ENCODE measurements around the gene INSL3.

INSL3 gene

DNA sequence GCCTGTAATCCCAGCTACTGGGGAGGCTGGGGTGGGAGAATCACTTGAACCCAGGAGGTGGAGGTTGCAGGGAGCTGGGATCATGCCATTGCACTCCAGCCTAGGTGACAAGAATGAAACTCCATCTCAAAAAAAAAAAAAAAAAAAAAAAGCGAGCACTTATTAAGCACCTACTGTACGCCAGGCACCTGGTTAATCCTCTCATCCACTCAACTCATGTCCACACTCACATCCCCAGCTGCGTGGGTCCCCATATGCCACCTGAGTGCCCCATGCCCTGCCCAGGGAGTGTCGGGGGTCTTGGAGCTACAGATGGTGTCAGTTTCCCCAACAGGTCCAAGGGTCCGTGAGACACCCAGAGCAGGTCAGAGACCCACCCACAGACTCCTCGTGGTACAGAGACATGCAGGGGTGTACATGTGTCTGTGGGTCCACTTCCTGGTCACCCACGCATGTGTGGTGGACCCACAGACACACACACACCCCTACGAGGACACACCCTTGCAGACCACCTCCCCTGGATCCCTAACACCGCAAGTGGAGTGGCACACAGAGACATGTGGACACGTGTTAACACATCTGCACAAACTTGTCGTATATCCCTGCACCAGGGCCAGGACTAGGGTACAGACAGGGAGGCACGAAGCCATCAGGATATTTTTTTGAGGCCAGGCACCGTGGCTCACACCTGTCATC, 3.5 kb downstream of the INSL3 start:
- Histone ChIP-seq H3K9ac (ENCODE audit: low read length in 5 of 5) (no peak overlapping the region), H3K4me1 (ENCODE audit: control insufficient read depth in 5 of 5, insufficient read depth in 5 of 5, low read length in 5 of 5) (no peaks in the 10 kb centered on the region), H3K27me3 (ENCODE audit: control insufficient read depth in 5 of 5, insufficient read depth in 4 of 5, low read length in 5 of 5) (peaks cover 0 to 5% (median 0%) of the 10 kb centered on the region in 5 donors), H3K4me3 (ENCODE audit: low read depth in 1 of 5, low read length in 5 of 5) (no peak overlapping the region), H3K9me3 (ENCODE audit: control insufficient read depth in 5 of 5, low read length in 5 of 5) (no peaks in the 10 kb centered on the region), H3K36me3 (ENCODE audit: control insufficient read depth in 5 of 5, insufficient read depth in 5 of 5, low read length in 5 of 5) (no peaks in the 10 kb centered on the region), H3K27ac (ENCODE audit: low read depth, low read length) (no peak overlapping the region)

- H3K36me3 ChIP-seq (ENCODE audit: control insufficient read depth in 5 of 5, insufficient read depth in 5 of 5, low read length in 5 of 5), result no peaks in the 10 kb centered on the region
- no peak overlapping the region for H3K4me3 ChIP-seq (ENCODE audit: low read depth in 1 of 5, low read length in 5 of 5)
- H3K9me3 ChIP-seq (ENCODE audit: control insufficient read depth in 5 of 5, low read length in 5 of 5), result peaks cover 0 to 13% (median 6%) of the 10 kb centered on the region in 5 donors
- peaks cover 8 to 13% (median 12%) of the 10 kb centered on the region in 5 donors for H3K27me3 ChIP-seq (ENCODE audit: control insufficient read depth in 5 of 5, insufficient read depth in 4 of 5, low read length in 5 of 5)
- H3K27ac ChIP-seq (ENCODE audit: low read depth, low read length), result no peak overlapping the region
- no peaks in the 10 kb centered on the region for H3K4me1 ChIP-seq (ENCODE audit: control insufficient read depth in 5 of 5, insufficient read depth in 5 of 5, low read length in 5 of 5)
- no peak overlapping the region for H3K9ac ChIP-seq (ENCODE audit: low read length in 5 of 5)
Observed at GRCh38 chr19:17812099-17812498, 9.2 kb downstream of the INSL3 start.

GRCh38 chr19:17811681-17812080, 9.6 kb downstream of the INSL3 start:
- Histone ChIP-seq H3K4me3 (ENCODE audit: low read depth in 1 of 5, low read length in 5 of 5) (no peak overlapping the region), H3K4me1 (ENCODE audit: control insufficient read depth in 5 of 5, insufficient read depth in 5 of 5, low read length in 5 of 5) (no peaks in the 10 kb centered on the region), H3K36me3 (ENCODE audit: control insufficient read depth in 5 of 5, insufficient read depth in 5 of 5, low read length in 5 of 5) (no peaks in the 10 kb centered on the region), H3K9me3 (ENCODE audit: control insufficient read depth in 5 of 5, low read length in 5 of 5) (peaks cover 0 to 13% (median 6%) of the 10 kb centered on the region in 5 donors), H3K9ac (ENCODE audit: low read length in 5 of 5) (no peak overlapping the region), H3K27ac (ENCODE audit: low read depth, low read length) (no peak overlapping the region), H3K27me3 (ENCODE audit: control insufficient read depth in 5 of 5, insufficient read depth in 4 of 5, low read length in 5 of 5) (peaks cover 8 to 13% (median 12%) of the 10 kb centered on the region in 5 donors)

DNA sequence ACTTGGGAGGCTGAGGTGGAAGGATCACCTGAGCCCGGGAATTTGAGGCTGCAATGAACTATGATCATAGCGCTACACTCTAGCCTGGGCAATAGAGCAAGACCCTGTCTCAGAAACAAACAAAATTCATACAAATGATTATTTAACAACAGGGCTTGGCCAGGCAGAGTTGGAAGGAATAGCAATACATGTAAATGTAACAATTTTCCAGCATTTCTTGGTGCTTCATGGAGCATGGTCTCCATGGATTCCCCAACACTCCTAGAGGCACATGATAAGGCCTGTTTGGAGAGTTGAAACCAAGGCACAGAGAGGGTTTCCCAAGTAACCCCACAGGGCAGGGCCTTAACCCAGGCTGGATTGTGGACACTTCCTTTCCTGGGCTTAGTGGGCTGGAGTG, 10.2 kb downstream of the INSL3 start:
- H3K9me3 ChIP-seq (ENCODE audit: control insufficient read depth in 5 of 5, low read length in 5 of 5), result peaks cover 0 to 13% (median 6%) of the 10 kb centered on the region in 5 donors
- H3K27ac ChIP-seq (ENCODE audit: low read depth, low read length), result no peak overlapping the region
- no peak overlapping the region for H3K9ac ChIP-seq (ENCODE audit: low read length in 5 of 5)
- no peaks in the 10 kb centered on the region for H3K36me3 ChIP-seq (ENCODE audit: control insufficient read depth in 5 of 5, insufficient read depth in 5 of 5, low read length in 5 of 5)
- H3K4me3 ChIP-seq (ENCODE audit: low read depth in 1 of 5, low read length in 5 of 5), result no peak overlapping the region
- no peaks in the 10 kb centered on the region for H3K4me1 ChIP-seq (ENCODE audit: control insufficient read depth in 5 of 5, insufficient read depth in 5 of 5, low read length in 5 of 5)
- peaks cover 8 to 13% (median 9%) of the 10 kb centered on the region in 5 donors for H3K27me3 ChIP-seq (ENCODE audit: control insufficient read depth in 5 of 5, insufficient read depth in 4 of 5, low read length in 5 of 5)

GRCh38 chr19:17807731-17808316, 13.5 kb downstream of the INSL3 start:
- peaks cover 0 to 13% (median 6%) of the 10 kb centered on the region in 5 donors for H3K9me3 ChIP-seq (ENCODE audit: control insufficient read depth in 5 of 5, low read length in 5 of 5)
- no peak overlapping the region for H3K9ac ChIP-seq (ENCODE audit: low read length in 5 of 5)
- no peak overlapping the region for H3K4me3 ChIP-seq (ENCODE audit: low read depth in 1 of 5, low read length in 5 of 5)

DNA sequence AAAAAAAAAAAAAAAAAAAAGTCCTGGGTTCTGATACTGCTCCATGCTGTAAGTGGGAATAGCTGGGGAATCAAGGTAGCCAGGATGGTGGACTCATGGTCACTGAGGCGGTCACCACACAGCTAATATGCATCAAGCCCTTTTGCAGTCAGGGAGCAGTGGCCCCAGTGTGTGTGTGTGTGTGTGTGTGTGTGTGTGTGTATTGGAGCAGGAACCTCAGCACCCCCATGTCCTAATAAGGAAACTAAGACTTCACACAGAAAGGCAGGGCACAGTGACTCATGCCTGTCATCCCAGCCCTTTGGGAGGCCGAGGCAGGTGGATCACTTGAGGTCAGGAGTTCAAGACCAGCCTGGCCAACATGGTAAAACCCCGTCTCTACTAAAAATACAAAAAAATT, 14.4 kb downstream of the INSL3 start:
- Histone ChIP-seq H3K9me3 (ENCODE audit: control insufficient read depth in 5 of 5, low read length in 5 of 5) (peaks cover 0 to 11% (median 6%) of the 10 kb centered on the region in 5 donors), H3K27ac (ENCODE audit: low read depth, low read length) (no peak overlapping the region), H3K36me3 (ENCODE audit: control insufficient read depth in 5 of 5, insufficient read depth in 5 of 5, low read length in 5 of 5) (no peaks in the 10 kb centered on the region), H3K27me3 (ENCODE audit: control insufficient read depth in 5 of 5, insufficient read depth in 4 of 5, low read length in 5 of 5) (peaks cover 4 to 13% (median 9%) of the 10 kb centered on the region in 5 donors), H3K4me1 (ENCODE audit: control insufficient read depth in 5 of 5, insufficient read depth in 5 of 5, low read length in 5 of 5) (no peaks in the 10 kb centered on the region), H3K9ac (ENCODE audit: low read length in 5 of 5) (no peak overlapping the region), H3K4me3 (ENCODE audit: low read depth in 1 of 5, low read length in 5 of 5) (no peak overlapping the region)

More at GRCh38 chr19:17807731-17808316, 13.5 kb downstream of the INSL3 start:
- Histone ChIP-seq H3K27ac (ENCODE audit: low read depth, low read length) (no peak overlapping the region), H3K27me3 (ENCODE audit: control insufficient read depth in 5 of 5, insufficient read depth in 4 of 5, low read length in 5 of 5) (peaks cover 8 to 13% (median 9%) of the 10 kb centered on the region in 5 donors), H3K36me3 (ENCODE audit: control insufficient read depth in 5 of 5, insufficient read depth in 5 of 5, low read length in 5 of 5) (no peaks in the 10 kb centered on the region), H3K4me1 (ENCODE audit: control insufficient read depth in 5 of 5, insufficient read depth in 5 of 5, low read length in 5 of 5) (no peaks in the 10 kb centered on the region)

DNA sequence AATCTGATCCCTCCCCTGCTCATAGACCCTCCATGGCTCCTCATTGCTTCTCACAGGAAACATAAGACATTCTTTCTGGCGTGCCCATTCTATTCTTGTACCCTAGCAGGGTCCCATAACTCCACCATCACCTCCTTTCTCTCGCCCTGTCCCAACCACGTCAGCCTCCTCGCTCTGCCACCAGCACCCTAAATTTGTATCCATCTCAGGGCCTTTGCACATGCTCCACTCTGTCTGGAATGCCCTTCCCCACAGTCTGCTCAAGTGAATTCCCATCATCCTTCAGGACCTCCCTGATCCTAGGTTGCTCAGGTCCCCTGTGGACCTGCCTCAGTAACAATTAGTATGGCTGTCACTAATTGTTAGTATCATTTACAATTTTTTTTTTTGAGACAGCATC, 15.9 kb downstream of the INSL3 start:
- H3K4me3 ChIP-seq (ENCODE audit: low read depth in 1 of 5, low read length in 5 of 5), result no peak overlapping the region
- no peak overlapping the region for H3K27ac ChIP-seq (ENCODE audit: low read depth, low read length)
- no peaks in the 10 kb centered on the region for H3K36me3 ChIP-seq (ENCODE audit: control insufficient read depth in 5 of 5, insufficient read depth in 5 of 5, low read length in 5 of 5)
- no peaks in the 10 kb centered on the region for H3K9me3 ChIP-seq (ENCODE audit: control insufficient read depth in 5 of 5, low read length in 5 of 5)
- H3K4me1 ChIP-seq (ENCODE audit: control insufficient read depth in 5 of 5, insufficient read depth in 5 of 5, low read length in 5 of 5), result no peaks in the 10 kb centered on the region
- H3K27me3 ChIP-seq (ENCODE audit: control insufficient read depth in 5 of 5, insufficient read depth in 4 of 5, low read length in 5 of 5), result peaks cover 4 to 13% (median 9%) of the 10 kb centered on the region in 5 donors
- no peak overlapping the region for H3K9ac ChIP-seq (ENCODE audit: low read length in 5 of 5)

- no peaks in the 10 kb centered on the region for H3K9me3 ChIP-seq (ENCODE audit: control insufficient read depth in 5 of 5, low read length in 5 of 5)
- H3K27ac ChIP-seq (ENCODE audit: low read depth, low read length), result no peak overlapping the region
- no peak overlapping the region for H3K4me3 ChIP-seq (ENCODE audit: low read depth in 1 of 5, low read length in 5 of 5)
- H3K27me3 ChIP-seq (ENCODE audit: control insufficient read depth in 5 of 5, insufficient read depth in 4 of 5, low read length in 5 of 5), result peaks cover 2 to 13% (median 13%) of the 10 kb centered on the region in 5 donors
- H3K36me3 ChIP-seq (ENCODE audit: control insufficient read depth in 5 of 5, insufficient read depth in 5 of 5, low read length in 5 of 5), result no peaks in the 10 kb centered on the region
- no peak overlapping the region for H3K9ac ChIP-seq (ENCODE audit: low read length in 5 of 5)
- H3K4me1 ChIP-seq (ENCODE audit: control insufficient read depth in 5 of 5, insufficient read depth in 5 of 5, low read length in 5 of 5), result no peaks in the 10 kb centered on the region
Observed at GRCh38 chr19:17803264-17803896, 17.9 kb downstream of the INSL3 start.

DNA sequence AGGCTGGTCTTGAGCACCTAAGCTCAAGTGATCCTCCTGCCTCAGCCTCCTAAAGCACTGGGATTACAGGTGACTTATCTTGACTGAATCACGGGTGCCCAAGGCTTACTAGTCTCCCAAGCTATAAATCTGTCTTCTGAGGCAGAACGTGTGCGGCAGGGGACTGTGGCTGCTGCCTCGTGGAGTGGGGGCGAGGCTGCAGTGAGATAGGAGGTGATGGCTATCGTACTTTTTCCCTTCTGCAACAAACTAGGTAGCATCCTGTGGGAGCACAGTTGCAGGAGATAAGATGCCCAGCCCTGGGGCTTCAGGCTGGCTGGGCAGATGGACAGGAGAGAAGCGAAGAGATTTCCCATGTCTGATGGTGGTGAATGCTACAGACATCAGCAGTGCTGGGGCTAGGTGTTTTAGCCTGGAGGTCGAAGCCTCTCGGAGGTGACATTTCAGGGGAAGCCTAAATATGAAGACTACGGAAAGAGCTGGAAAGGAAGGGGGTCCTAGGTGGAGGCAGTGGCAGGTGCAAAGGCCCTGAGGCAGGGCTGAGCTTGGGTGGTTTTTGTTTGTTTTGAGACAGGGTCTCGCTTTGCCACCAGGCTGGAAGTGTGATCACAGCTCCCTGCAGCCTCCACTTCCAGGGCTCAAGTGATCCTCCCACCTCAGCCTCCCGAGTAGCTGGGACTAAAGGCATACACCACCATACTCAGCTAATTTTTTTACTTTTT, 19.0 kb downstream of the INSL3 start:
- Histone ChIP-seq H3K4me3 (ENCODE audit: low read depth in 1 of 5, low read length in 5 of 5) (no peak overlapping the region), H3K9ac (ENCODE audit: low read length in 5 of 5) (no peak overlapping the region), H3K36me3 (ENCODE audit: control insufficient read depth in 5 of 5, insufficient read depth in 5 of 5, low read length in 5 of 5) (no peaks in the 10 kb centered on the region), H3K4me1 (ENCODE audit: control insufficient read depth in 5 of 5, insufficient read depth in 5 of 5, low read length in 5 of 5) (no peaks in the 10 kb centered on the region), H3K9me3 (ENCODE audit: control insufficient read depth in 5 of 5, low read length in 5 of 5) (no peaks in the 10 kb centered on the region), H3K27me3 (ENCODE audit: control insufficient read depth in 5 of 5, insufficient read depth in 4 of 5, low read length in 5 of 5) (peaks cover 0 to 17% (median 9%) of the 10 kb centered on the region in 5 donors), H3K27ac (ENCODE audit: low read depth, low read length) (no peak overlapping the region)
